ENCODE data around the gene SKAP1.

The SKAP1 gene

DNA sequence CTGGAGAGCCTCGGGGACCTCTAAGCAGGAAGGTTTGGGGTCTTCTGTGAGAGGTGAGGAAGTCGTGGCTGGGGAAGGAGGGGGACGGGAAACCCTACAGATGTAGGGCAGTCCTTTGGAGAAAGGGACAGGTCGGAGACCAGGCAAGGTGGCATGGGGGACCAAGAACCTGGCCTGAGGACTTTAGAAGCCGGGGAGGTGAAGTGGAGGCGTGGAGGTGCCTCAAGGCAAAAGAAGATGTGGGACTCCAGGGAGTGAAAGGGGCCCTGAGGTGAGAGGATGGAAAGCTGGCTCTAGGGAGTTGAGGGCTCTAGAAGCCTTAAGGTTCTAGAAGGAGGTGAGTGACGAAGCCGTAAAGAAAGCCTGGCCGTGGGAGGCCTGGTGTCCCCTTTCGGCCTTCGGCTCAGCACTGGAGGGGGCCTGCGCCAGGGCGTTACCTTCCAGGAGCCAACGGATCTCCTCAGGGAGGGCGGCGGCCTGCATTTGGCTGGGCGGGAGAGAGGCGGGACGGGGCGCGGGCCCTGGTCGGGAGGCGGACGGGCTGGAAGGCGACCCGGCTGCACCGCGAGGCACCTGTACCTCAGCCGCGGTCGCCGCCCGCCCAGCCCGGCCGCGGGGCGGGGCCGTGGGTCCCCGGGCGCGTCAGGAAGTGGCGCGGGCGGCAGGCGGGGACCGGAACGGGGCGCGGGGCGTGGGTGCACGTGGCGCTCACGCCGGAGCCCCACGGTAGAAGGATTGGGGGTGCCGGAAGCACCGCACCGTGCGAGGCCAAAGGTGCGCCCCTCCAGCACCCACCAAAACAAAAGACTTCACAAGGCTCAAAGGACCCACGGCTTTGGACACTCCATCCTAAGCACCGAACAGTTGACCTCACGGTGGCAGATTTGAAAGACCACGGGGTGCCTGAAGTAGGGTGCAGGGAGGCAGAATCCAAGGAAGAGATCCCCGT lies at the start of gene SKAP1:
Gene SKAP1, minus strand, starts transcription at position 577 of the 949 bp plus-strand sequence.
- peak in 1 of 2 donors; percentile 50 for DNase-seq (ENCODE audit: extremely low read depth in 1 of 2, low read depth in 1 of 2)

GRCh38 chr17:48479014-48479402 lies 49.0 kb upstream of the SKAP1 start:
- DNase-seq (ENCODE audit: extremely low read depth in 1 of 2, low read depth in 1 of 2), result no peak

DNA sequence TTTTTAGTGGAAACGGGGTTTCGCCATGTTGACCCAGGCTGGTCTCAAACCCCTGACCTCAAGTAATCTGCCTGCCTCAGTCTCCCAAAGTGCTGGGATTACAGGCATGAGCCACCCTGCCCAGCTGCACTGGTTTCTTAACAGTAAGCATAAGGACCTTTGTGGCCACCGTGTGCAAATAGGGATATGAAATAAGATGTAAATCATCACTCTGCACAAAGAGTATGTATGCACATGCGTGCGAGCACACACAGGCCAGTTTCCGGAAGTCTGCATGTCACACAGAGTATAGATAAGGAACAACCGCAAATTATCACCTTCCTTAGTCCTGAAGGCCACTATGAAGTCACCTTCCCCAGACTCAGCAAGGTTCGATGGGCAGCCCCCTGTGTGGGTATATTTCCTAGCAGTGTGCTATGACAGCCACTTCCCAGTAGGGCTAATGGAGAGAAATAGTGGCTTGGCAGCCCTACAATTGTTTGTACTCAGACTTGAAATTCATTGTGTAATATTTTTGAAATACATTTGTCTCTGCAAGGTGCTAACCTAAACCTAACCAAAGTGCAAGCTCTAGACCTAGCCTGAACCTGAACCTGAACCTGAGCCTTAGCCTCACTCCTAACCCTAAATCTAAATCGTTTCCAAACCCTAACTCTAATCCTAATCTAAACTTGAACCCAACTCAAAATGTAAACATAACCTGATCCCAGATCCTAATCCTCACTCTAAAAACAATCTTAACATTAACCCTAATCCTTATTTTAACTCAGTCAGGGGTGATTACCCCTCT lies 48.4 kb upstream of the SKAP1 start:
- peak in 1 of 2 donors; percentile 27 for DNase-seq (ENCODE audit: extremely low read depth in 1 of 2, low read depth in 1 of 2)

GRCh38 chr17:48477221-48477620 lies 47.2 kb upstream of the SKAP1 start:
- no peak for DNase-seq (ENCODE audit: extremely low read depth in 1 of 2, low read depth in 1 of 2)

GRCh38 chr17:48472411-48473281 lies 42.6 kb upstream of the SKAP1 start:
- no peak for DNase-seq (ENCODE audit: extremely low read depth in 1 of 2, low read depth in 1 of 2)

DNA sequence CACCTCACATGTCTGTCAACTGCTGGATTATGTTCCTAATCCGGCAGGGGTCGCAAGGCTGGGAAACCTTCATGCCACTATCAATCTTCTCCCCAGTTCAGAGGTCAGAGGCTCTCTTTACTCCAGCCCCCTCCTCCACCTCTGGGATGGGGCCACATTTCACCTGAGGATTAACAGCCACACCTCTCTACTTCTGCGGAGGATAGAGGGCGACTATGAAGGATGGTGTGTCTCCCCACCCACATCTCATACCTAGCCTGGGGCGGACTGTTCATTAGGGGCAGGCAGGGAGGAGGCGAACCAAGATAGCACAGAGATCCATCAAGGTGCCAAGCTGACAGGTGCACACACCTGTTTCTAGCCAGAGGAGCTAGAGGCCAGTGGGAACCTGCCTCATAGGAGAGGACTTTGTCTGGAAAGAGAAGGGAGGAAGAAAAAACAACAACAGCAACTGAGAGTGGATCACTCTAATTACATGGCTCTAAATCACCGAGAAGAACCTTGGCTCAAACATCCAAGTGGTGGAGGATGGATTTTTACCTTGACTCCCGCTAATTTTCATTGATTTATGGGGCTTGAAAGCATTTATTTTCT lies 41.9 kb upstream of the SKAP1 start:
- no peak for DNase-seq (ENCODE audit: extremely low read depth in 1 of 2, low read depth in 1 of 2)

- DNase-seq (ENCODE audit: extremely low read depth in 1 of 2, low read depth in 1 of 2), result no peak
Observed at GRCh38 chr17:48470388-48471034, 40.5 kb upstream of the SKAP1 start.

- DNase-seq (ENCODE audit: extremely low read depth in 1 of 2, low read depth in 1 of 2), result no peak
Observed at GRCh38 chr17:48469227-48469626, 39.2 kb upstream of the SKAP1 start.

- no peak for DNase-seq (ENCODE audit: extremely low read depth in 1 of 2, low read depth in 1 of 2)
Observed at GRCh38 chr17:48468299-48468698, 38.3 kb upstream of the SKAP1 start.

GRCh38 chr17:48465884-48466283 lies 35.9 kb upstream of the SKAP1 start:
- DNase-seq (ENCODE audit: extremely low read depth in 1 of 2, low read depth in 1 of 2), result no peak

GRCh38 chr17:48463526-48463925 lies 33.5 kb upstream of the SKAP1 start:
- no peak for DNase-seq (ENCODE audit: extremely low read depth in 1 of 2, low read depth in 1 of 2)

- no peak for DNase-seq (ENCODE audit: extremely low read depth in 1 of 2, low read depth in 1 of 2)
Observed at GRCh38 chr17:48462946-48463345, 32.9 kb upstream of the SKAP1 start.

GRCh38 chr17:48460052-48460451 lies 30.0 kb upstream of the SKAP1 start:
- no peak for DNase-seq (ENCODE audit: extremely low read depth in 1 of 2, low read depth in 1 of 2)

- DNase-seq (ENCODE audit: extremely low read depth in 1 of 2, low read depth in 1 of 2), result no peak
Observed at GRCh38 chr17:48459070-48459844, 29.2 kb upstream of the SKAP1 start.

DNA sequence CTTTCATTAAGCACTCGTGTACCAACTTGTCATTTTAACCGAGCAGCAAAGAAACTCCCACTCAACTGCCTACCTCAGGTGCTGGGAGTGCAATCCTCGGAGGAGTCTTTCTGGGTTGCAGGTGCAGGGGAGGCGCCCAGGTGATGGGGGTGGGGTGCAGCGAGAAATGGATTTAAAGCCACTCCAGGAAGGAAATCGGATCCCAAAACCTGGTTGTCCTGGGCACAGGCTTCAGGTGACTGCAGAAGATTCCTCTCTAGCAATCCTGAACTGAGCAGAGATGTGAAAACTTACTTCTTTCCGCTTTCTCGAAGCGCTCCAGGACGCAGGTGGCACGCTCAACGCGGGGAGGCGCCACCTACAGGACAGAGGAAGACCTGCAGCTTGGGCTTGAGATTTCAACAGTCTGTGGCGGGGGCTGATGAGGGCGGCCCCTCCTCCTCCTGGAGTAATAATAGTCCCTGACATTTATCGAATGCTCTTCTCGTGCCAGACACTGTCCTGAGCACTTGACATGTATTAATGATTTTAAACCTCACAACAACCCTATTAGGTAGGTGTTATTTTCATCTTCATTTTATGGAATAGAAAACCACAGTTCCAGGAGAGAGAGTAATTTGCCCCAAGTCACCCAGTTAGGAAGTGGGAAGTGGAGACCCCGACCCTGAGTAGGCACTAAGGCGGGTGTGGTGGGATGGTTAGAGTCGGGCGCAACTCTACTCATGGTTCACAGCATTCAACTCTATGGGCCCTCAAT lies 27.2 kb upstream of the SKAP1 start:
- DNase-seq (ENCODE audit: extremely low read depth in 1 of 2, low read depth in 1 of 2), result peak in 1 of 2 donors; percentile 44

DNA sequence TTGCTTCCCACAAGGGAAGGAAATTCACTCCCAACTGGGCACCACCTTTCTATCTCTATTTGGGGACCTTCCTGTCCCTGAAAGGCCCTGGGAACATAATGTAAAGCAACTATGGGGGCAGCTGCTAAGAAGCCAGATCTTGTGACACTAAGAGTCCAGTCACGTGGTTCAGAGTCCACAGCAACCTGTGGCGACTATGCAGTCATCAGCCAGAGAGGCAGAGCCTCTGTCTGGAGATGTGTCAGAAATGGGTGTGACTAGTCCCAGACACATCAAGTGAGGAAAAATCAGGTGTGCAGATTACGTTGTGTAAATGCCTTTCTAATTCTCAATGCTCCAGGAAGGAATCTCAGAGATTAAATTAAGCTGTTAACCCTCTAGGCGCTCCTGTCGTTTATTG lies 26.6 kb upstream of the SKAP1 start:
- no peak for DNase-seq (ENCODE audit: extremely low read depth in 1 of 2, low read depth in 1 of 2)

- DNase-seq (ENCODE audit: extremely low read depth in 1 of 2, low read depth in 1 of 2), result no peak
Observed at GRCh38 chr17:48455791-48456190, 25.8 kb upstream of the SKAP1 start.

- DNase-seq (ENCODE audit: extremely low read depth in 1 of 2, low read depth in 1 of 2), result no peak
Observed at GRCh38 chr17:48453447-48453846, 23.4 kb upstream of the SKAP1 start.
